HG03139 (cell line): Measurements from ENCODE around the gene GRID1.

Source experiments
- ATAC-seq: cut with Tn5 transposase; IDR thresholded peaks from one replicate; pipeline ENCODE4 v1.9.1; 2021; ENCODE audit not compliant: unreplicated experiment

The GRID1 gene

DNA sequence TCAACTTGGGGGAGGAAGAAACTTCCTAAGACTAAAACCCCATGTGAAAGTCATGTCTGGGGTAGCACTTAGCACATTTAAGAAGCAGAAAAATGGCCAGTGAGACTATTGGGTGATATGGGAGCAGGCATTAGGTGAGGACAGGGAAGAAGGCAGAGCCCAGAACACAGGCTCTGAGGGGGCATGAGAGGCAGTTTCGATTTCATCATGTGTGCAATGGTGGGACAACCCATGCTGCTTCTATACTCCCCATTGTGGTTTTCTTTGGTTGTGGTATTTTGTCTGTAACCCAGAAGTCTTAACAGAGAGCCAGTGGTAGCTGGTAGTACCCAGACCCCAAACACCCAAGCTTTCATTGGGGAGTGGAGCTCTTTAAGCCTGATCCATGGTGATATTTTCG, 752.0 kb downstream of the GRID1 start:
- no peak for ATAC-seq

DNA sequence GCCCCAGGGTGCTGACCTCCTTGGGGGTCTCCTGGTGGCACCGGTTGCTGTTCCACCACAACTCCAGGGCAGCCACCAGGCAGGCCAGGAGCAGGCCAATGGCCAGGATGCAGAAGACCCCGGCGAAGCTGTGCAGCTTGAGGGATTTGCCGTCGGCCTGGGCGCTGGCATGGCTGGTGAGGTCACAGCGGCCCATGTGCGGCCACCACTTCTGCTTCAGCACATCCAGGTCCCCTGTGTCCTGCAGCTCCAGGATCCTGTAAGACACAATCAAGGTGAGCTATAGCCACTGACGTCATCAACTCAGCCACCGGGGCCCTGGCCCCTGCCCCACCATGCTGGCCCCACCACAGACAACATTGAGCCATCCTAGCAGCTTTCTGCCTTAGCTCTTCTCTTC, 753.2 kb downstream of the GRID1 start:
- ATAC-seq: no peak

DNA sequence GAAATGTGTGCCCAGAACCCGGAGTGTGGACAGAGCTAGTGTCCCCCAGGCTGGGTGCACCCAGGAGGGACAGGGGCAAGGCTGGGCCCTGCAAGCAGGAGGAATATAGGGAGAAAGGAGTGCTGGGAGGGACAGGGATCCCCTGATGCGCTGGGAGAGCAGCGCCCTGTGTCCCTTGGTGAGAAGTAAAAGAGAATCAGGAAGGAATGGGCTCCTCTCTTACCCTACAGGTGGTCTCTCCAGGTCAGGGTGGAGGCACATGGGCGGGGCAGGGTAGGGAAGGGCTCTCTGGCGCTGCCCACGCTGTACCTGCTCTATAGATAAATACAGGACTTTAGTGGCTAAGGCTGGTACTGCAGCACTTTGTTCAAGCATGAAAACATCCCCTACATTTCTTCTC, 753.8 kb downstream of the GRID1 start:
- ATAC-seq: no peak

DNA sequence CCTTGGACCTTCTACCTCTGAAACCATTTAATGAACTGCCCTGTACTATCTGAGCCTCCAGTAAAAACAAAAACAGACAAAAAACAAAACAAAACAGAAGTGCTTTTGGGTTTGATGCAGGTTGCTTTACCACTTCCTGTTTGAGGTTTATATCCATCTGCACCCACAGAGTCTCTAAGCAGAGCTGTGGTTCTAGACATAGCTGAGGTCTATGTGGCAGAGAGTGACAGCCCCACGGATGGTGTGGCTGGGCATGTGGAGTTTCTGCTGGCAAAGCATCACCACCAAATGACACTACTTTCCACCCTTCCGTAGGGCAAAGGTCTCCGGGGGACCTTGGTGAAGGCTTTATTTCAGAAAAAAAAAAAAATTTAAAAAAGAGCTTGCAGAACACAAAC, 754.2 kb downstream of the GRID1 start:
- peak; percentile 96 for ATAC-seq

DNA sequence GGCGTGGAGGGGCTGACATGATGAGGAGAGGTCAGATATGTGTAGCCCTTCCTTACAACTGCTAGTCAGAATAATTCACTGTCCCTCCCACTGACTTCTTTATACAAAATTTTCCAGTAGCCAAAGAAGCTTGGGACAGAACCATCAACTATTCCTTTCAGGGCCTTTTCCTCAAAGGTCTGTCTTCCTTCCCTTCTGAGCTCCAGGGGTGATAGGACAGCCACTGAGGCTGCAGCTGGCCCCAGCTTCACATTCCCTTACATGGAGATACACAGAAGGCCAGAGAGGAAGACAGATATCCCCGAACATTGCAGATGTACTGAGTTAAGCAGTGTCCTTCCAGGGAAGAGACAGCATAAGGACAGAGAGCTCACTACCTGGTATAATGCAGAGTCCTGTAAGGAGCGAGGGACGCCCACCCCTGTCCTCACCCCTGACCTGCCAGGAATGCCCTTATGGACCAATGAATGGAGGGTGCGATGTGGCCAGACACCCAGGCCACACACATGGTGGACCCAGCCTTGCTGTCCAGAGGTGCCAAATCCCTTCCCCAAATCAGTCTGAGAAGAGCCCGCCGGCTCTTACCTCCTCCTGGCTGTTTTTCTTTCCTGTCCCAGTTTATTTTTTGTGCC, 754.7 kb downstream of the GRID1 start:
- no peak for ATAC-seq

DNA sequence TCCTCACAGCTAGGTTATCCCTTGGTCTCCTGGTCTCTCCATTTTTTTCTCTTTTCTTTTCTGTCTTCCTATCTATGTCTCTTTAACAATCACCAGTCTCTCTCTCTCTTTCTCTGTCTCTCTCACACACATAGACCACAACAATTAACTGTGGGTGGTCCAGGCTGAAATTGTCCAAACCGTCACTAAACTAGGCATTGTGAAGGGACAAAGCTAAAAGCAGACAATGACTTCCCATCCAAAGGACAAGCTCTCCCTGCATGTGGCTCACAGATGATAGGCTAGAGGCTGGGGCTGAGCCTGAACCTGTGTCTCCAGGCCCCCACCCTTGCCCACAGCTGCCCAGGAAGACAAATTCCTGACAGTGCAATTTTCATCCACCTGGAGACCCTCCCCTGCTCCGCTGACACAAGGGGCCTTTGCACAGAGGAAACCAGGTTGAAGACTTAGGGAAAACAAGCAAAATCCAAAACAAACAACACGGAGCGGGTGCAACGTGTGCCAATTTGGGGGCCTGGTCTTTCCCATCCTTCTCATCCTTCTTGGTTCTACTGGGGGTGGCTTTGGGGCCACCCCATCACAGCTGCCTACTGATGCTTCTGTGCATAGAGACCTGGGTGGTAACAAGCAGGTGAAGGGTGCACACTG, 755.4 kb downstream of the GRID1 start:
- ATAC-seq: no peak

DNA sequence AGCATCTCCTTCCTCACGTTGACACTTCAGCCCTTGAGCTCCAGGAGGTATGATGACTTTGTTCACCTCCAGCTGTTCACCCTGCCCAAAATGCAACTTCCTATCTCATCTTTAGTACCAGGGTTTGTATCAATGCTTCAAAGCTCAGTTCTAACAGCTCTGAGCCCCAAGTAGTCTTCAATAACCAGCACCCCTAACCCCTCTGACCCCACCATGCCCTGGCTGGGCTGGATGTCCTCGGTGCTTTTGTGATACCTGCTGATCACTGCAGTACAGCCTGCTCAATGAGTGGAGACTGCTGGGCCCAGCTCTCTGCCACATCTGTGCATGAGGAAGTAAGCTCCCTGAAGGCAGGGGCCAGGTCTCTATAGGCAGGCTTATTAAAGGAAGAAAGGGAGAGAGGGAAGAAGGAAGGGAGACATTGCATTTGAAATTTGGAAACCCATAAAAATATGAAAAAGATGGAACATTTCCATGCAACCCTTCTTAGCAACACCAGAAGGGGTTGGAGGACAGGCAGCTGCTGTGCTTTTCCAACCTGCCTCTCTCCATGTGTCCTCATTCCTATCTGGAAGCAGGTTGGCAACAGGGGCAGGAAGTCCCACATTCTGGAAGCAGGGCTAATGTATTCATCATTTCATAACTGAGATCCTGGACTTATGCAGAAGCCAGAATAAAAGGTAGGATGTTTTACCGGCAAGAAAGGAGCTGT, 756.1 kb downstream of the GRID1 start:
- ATAC-seq: no peak

DNA sequence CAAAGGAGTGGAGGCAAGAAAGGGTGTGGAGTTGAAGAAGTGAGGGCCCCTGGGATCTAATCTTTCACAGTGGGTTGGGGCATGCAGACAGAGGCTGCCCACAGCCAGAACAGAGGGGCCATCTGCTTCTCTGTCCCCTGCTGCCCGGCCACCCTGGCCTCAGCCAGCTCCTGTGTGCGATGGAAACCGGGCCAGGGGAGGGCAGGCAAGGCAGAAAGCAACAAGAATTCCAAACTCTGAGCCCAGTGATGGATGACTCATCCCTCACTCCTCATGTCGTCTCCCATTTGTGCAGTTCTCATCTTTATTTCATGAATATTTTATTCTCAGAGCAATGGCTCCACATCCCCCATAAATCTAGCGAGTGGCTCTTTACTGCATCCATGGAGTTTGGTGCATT, 757.1 kb downstream of the GRID1 start:
- no peak for ATAC-seq

DNA sequence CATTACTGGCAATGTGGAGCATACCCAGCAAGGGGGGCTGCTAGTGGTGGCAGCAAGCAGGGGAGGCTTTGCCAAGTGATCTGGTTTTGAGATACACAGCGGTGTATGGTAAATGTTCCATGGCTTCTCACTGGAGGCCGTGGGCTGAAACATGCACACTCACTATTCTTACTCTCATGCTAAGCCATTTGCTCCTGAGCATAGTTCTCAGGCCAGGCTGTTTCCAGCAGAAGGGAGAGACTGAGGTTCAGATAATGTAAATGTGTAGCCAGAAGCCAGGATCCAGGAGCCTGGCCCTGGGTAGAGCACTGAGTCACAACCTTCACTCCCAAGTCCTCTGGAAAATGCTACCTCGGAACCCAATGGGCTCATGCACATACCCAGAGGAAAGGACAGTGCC, 757.9 kb downstream of the GRID1 start:
- ATAC-seq: no peak

DNA sequence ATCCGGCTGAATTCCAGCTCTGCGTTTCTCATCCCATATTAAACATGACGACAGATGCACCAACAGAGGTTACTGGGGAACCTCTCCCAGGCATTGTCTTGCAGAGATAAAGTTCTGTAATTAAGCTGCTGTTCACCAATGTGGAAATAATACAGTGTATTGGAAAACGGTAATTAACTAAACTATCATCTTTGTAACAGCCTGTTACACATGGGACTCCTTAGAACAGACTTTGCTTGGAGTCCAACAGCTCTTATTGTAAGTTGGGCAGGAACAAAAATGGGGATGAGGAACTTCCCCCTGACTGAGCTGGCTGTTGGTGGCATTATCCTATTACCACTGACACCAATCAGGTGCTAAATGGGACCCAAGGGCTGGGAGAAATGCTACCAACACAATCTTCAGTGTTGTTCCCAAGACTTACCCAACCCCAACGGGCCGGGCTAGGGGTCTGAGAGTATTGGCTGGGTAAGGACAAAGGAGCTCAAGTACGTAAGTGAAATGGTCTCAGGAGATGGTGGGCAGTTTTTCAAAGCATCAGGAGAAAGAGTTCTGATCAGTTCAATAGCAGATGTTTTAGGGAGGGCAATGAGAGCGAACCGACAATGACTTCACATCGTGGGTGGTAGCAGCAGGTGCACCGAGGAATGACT, 759.4 kb downstream of the GRID1 start:
- ATAC-seq: no peak

DNA sequence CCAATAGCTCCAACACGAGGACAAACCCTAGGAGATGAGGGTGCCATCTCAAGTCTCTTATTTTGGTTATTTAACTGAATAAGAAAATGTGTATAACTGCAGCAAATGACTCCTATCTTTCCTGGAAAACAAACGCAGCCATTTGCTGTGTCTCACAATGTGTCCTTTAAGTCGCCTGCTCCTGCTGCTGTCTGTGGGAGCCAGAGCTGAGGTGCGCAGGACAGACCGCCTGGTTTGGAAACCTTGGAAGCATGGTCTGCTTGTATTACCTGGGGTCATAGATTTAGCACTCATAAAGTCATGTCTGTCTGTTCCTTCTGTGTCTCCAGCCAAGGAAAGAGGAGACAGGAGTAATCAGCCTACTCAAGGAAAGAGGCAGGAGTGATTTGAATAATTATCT, 760.2 kb downstream of the GRID1 start:
- ATAC-seq: no peak

DNA sequence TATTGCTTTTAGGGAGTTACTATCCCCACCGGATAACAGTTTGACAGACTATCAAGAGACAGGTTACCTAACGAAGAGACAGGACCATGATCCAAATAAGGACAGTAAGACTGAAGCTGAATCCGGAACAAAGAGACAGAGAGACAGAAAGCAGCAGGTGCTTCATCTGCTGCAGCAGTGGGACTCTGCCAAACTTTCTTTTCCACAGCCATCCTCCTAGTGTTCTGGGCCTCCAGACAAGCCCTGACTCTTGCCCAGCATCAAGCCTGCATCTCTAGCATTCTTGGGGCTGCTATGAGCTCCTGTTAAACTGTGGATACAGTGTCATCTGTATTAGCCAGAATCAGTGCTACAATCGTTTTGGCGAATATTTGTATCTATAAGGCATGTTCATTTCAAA, 761.7 kb downstream of the GRID1 start:
- no peak for ATAC-seq

DNA sequence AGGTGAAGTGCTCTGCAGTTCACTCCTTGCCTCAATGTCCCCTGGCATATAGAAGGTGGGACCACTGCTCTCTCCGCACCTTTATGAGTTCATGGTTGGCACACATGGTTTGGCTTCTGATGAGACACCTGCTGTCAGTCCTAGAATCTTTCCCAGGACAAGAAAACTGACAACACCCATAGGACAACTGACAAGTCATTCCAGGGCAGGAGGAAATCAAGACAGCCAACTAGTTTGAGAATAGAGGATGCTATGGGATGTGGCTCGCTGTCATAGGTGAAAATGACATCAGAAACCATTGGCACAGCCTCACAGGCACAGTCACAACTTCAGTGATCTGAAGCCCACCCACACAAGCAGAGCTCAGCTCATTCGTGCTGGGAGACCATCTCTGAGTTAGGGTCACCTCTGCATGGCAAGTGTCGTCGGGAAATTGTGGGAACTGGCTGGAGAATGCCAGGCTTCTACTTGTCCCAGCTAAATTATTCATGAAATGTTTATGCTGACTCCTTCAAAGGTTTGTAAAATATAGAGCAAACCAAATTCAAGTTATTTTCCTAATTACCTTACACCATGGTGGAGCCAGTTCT, 762.4 kb downstream of the GRID1 start:
- ATAC-seq: no peak

DNA sequence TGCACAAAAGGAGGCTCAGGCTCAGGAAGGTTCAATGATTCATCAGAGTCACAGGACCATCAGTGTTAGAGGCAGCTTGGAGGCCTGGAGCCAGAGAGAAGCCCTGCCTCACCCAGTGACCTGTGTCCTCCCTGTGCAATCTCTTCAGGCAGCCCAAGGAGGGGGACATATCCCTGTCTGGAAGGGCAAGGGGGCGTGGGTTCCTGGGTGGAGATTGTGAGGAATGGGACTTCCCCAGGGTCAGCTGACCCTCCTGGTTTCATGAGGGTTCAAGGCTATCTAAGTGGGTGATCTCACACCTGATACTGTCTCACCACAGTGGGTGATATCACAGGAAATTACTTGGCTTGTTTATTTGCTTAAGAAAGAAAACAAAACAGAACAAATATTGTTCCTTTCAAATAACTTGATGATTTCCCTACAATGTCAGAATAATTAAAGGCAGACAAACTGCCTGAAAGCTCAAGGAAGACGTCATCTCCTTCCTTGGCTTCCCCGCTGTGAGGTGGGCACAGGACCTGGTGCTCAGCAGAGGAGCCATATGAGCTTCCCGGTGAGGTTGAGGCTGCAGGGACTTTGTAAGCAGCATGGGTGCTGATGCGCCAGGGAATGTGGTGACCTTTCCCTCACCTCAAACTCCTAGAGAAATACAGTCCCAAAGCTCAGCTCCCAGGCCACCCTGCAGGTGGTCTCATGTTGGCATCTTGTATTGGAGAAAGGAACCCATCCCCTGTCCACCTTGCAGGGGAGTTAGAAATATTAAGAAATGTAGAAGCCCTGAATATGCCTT, 763.2 kb downstream of the GRID1 start:
- no peak for ATAC-seq

DNA sequence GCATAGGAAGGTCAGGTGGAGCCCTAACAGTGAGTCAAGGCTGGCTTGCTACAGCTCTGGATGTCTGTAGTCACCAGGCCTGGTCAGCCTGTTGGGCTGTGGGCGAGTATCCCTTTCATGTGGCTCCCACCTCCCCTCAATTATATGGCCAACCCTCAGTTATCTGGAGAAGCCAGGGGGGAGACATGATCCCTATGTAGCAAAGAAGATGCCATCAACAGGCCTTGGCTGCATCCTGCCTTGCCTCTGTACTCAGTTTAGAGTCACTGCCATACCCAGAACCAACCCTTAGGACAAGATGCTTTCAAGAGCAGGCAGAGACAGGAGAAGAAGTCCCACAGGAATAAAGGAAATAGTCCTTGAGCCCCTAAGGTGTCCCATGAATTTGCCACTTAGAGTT, 763.9 kb downstream of the GRID1 start:
- ATAC-seq: no peak

DNA sequence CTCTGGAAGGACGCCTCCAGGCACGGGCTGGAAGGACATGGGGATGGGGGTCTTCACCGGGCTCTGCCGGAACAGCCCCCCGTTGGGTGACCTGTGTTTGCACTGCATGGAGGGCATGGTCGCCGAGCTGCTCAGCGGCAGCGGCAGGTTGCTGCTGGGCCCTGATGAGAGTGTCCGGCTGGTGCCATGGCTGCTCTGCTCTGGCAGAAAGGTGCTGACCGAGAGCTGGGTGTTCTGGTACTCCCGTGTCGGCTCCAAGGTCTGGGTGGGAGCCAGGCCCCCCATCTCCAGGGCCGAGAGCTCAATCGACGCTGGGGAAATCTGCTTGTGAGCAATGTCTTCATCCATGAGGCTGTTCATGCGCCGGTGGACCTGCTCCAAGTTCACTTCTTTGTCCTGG, 764.3 kb downstream of the GRID1 start:
- no peak for ATAC-seq

DNA sequence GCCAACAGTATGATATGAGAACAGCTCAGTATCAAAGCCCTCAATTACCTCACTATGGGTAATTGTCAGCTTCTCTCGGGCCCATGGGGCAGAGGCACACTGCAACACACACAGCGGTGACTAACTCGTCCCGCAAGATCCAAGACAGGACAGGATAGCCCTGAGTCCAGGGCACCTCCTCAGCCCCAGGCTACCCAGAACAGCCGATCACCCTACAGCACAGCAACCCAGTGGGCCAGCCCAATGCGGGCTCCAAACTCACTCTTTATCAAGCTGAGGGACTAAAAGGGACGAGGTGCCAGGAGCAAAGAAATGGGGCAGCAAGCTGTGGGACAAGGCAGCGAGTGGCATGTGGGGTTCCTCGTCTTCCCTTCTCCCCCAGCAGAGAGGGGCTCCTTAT, 765.1 kb downstream of the GRID1 start:
- ATAC-seq: no peak

DNA sequence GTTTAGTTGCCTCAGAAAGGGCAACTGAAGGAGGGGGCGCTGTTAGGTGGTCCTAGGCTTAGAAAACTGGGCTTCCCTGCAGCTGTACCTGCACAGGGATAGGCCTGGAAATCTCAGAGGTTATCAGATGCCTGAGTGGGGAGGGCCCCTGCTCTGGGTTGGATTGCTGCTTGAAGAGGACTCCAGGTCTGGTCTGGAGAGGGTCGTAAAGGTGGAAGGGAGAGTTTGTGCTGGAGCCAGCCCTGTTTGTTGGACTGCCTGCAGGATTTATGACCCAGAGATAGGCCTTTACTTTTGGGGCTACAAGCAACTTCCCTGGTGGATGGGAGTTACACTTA, 765.9 kb downstream of the GRID1 start:
- no peak for ATAC-seq

DNA sequence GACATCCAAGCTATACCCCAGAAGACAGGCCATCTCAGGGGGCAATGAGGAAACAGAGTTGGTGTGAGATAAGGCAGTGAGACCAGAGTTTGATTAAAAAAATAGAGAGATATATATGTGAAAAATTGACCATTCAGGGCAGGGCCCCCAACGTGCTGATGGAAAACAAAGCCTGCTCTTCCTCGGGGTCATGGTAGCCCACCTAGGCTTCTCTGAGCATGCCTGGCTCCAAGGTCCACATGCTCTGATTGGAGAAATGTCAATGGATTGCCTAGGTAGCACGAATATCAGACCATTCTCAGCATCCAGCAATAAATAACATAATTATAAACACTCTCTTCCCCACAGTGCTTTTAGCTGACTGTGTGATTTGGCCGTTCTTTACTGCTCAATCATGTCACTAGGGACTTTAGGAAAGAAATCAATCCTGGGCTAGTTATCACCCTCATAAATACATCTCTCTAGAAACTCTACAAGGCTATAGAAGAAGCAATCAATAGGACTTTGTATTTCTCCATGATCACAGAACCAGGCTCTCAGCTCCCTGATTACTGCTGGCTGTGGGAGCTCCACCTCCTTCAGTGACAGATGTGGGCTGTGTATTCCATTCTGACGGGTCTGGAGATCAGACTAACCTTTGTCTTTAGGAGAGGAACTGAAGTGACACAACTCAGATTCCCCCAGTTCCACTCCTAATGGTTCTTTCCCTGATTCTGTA, 766.4 kb downstream of the GRID1 start:
- ATAC-seq: no peak

DNA sequence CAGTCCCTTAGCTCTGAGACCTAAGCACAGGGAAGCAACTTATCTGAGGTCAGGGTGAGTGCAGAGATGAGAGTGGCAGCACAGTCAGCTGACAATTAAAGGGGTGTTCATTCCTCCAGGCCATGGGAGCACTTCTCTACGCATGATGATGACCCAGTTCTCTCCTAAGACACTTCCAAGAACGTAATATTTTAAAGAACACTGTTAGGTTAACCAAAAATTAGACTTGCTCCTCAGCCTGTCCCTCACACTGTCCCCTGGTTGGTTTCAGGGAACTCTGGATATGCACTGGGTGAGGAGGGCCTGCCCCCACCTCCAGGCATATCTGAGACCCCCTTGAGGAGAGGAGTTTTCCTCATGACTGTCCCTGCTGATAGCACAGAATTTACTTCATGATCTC, 767.5 kb downstream of the GRID1 start:
- no peak for ATAC-seq
